Liver (tissue), 3 donors: ENCODE data around the gene RETREG3.

ENCODE experiments used
- JUND ChIP-seq, 2 donors: IDR thresholded peaks; 2 replicates each; pipeline ENCODE4 v1.6.1; 2016; ENCODE audit warnings: antibody characterized with exemption in 2 of 2
- RAD21 ChIP-seq, 2 donors: IDR thresholded peaks; 2 replicates each; pipeline ENCODE4 v1.6.1; 2016; ENCODE audit warnings: antibody characterized with exemption in 2 of 2, mild to moderate bottlenecking in 2 of 2
- SP1 ChIP-seq: IDR thresholded peaks from 2 replicates; pipeline ENCODE4 v1.6.1; 2018; ENCODE audit warnings: antibody characterized with exemption, mild to moderate bottlenecking
- TAF1 ChIP-seq: conservative IDR thresholded peaks from 2 replicates; pipeline ENCODE4 v1.6.1; 2016; ENCODE audit warnings: antibody characterized with exemption, mild to moderate bottlenecking
- YY1 ChIP-seq: IDR thresholded peaks from 2 replicates; pipeline ENCODE4 v1.6.1; 2016; ENCODE audit warnings: antibody characterized with exemption, mild to moderate bottlenecking
- TF ChIP-seq, protein P1 (sequence below): fragments of 150-350 bp; IDR thresholded peaks from 2 replicates; pipeline ENCODE4 v1.5.1; 2017; ENCODE audit warnings: improper control_type of control experiment, low read depth, low read length; ENCODE audit not compliant: missing input control
- TF ChIP-seq, protein P2 (sequence below): IDR thresholded peaks from 2 replicates; pipeline ENCODE4 v1.6.1; 2016; ENCODE audit warnings: antibody characterized with exemption
- TF ChIP-seq, protein P3 (sequence below): IDR thresholded peaks from 2 replicates; pipeline ENCODE4 v1.6.1; 2016; ENCODE audit warnings: antibody characterized with exemption, mild to moderate bottlenecking
- donor health status: healthy.
- donor health status: healthy.

DNA sequence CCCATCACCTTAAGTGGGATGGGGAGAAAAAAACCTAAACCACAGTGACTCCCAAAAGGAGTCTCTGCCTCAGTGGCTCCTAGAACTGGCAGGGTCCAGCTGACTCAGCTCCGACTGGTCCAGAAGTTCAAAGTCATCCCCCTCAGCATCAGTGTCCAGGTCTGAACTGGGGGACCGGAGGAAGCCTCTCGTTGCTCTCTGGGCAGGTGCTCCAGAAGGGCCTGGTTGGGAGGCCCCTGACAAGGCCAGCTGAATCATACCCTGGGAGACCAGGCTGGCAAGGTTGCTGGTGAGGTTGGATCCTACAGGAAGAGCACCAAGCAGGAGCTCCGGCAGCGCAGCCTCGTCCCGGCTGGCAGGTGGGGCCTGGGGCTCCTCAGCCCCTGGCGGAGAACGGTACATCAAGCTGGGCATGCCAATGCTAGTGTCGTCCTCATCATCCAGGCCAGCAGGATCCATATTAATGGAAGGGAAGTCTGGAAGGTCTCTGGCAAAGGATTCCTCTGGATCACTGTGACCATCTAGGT lies 27.4 kb downstream of the RETREG3 start:
- TF ChIP-seq, protein P1, sequence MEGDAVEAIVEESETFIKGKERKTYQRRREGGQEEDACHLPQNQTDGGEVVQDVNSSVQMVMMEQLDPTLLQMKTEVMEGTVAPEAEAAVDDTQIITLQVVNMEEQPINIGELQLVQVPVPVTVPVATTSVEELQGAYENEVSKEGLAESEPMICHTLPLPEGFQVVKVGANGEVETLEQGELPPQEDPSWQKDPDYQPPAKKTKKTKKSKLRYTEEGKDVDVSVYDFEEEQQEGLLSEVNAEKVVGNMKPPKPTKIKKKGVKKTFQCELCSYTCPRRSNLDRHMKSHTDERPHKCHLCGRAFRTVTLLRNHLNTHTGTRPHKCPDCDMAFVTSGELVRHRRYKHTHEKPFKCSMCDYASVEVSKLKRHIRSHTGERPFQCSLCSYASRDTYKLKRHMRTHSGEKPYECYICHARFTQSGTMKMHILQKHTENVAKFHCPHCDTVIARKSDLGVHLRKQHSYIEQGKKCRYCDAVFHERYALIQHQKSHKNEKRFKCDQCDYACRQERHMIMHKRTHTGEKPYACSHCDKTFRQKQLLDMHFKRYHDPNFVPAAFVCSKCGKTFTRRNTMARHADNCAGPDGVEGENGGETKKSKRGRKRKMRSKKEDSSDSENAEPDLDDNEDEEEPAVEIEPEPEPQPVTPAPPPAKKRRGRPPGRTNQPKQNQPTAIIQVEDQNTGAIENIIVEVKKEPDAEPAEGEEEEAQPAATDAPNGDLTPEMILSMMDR, result no peak
- TF ChIP-seq JUND (IDR thresholded peaks at IDR 0.05), result no peak
- TF ChIP-seq, protein P2, sequence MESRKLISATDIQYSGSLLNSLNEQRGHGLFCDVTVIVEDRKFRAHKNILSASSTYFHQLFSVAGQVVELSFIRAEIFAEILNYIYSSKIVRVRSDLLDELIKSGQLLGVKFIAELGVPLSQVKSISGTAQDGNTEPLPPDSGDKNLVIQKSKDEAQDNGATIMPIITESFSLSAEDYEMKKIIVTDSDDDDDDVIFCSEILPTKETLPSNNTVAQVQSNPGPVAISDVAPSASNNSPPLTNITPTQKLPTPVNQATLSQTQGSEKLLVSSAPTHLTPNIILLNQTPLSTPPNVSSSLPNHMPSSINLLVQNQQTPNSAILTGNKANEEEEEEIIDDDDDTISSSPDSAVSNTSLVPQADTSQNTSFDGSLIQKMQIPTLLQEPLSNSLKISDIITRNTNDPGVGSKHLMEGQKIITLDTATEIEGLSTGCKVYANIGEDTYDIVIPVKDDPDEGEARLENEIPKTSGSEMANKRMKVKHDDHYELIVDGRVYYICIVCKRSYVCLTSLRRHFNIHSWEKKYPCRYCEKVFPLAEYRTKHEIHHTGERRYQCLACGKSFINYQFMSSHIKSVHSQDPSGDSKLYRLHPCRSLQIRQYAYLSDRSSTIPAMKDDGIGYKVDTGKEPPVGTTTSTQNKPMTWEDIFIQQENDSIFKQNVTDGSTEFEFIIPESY, result no peak
- TF ChIP-seq, protein P3, sequence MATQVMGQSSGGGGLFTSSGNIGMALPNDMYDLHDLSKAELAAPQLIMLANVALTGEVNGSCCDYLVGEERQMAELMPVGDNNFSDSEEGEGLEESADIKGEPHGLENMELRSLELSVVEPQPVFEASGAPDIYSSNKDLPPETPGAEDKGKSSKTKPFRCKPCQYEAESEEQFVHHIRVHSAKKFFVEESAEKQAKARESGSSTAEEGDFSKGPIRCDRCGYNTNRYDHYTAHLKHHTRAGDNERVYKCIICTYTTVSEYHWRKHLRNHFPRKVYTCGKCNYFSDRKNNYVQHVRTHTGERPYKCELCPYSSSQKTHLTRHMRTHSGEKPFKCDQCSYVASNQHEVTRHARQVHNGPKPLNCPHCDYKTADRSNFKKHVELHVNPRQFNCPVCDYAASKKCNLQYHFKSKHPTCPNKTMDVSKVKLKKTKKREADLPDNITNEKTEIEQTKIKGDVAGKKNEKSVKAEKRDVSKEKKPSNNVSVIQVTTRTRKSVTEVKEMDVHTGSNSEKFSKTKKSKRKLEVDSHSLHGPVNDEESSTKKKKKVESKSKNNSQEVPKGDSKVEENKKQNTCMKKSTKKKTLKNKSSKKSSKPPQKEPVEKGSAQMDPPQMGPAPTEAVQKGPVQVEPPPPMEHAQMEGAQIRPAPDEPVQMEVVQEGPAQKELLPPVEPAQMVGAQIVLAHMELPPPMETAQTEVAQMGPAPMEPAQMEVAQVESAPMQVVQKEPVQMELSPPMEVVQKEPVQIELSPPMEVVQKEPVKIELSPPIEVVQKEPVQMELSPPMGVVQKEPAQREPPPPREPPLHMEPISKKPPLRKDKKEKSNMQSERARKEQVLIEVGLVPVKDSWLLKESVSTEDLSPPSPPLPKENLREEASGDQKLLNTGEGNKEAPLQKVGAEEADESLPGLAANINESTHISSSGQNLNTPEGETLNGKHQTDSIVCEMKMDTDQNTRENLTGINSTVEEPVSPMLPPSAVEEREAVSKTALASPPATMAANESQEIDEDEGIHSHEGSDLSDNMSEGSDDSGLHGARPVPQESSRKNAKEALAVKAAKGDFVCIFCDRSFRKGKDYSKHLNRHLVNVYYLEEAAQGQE, result no peak
- no peak for TF ChIP-seq SP1
- TF ChIP-seq YY1, result no peak
- no peak for TF ChIP-seq TAF1
- no peak for TF ChIP-seq RAD21 (IDR thresholded peaks at IDR 0.05)
